Heart right ventricle (tissue), 16 donors: ENCODE measurements around the gene TCF4. TPM values are rescaled to one million over a fixed set of nuclear protein-coding genes. Genes with fewer than 3 reads are reported as not detected.

ENCODE experiments used
- ATAC-seq, 8 donors: fragments of 200-7000 bp; cut with Tn5 transposase; one replicate each; pipeline ENCODE4 v1.9.1; 2020; ENCODE audit warnings: mild to moderate bottlenecking in 8 of 8, moderate library complexity in 8 of 8, moderate number of reproducible peaks in 1 of 8
- DNase-seq, 2 donors: peaks; one replicate each; pipeline ENCODE4 v3.0.0-alpha.2; 2020
- H3K27ac ChIP-seq, 10 donors: fragments of 200-600 bp; sonication (generic) in 2 of 10; one replicate each; pipeline versions ENCODE4 v1.5.0 to v1.8.0; 2020 to 2022; ENCODE audit warnings: mild to moderate bottlenecking in 3 of 10
- H3K27me3 ChIP-seq, 7 donors: fragments of 200-600 bp; one replicate each; pipeline ENCODE4 v1.8.0; 2021 to 2022; ENCODE audit warnings: mild to moderate bottlenecking in 2 of 7
- H3K36me3 ChIP-seq, 9 donors: fragments of 200-600 bp; sonication (generic) in 1 of 9; one replicate each; pipeline versions ENCODE4 v1.5.0 to v1.8.0; 2020 to 2022; ENCODE audit warnings: mild to moderate bottlenecking in 2 of 9
- H3K4me1 ChIP-seq, 9 donors: fragments of 200-600 bp; sonication (generic) in 1 of 9; one replicate each; pipeline versions ENCODE4 v1.5.0 to v1.8.0; 2020 to 2022; ENCODE audit warnings: mild to moderate bottlenecking in 4 of 9
- H3K4me3 ChIP-seq, 10 donors: fragments of 200-600 bp; sonication (generic) in 2 of 10; one replicate each; pipeline versions ENCODE4 v1.5.0 to v1.8.0; 2020 to 2022; ENCODE audit warnings: mild to moderate bottlenecking in 7 of 10, moderate library complexity in 2 of 10
- H3K9me3 ChIP-seq, 11 donors: fragments of 200-600 bp in 10 of 11; sonication (generic) in 2 of 11; one replicate each; pipeline versions ENCODE4 v1.5.0 to v1.8.0; 2013 to 2022; ENCODE audit warnings: mild to moderate bottlenecking in 2 of 11, control low read depth in 1 of 11, moderate library complexity in 1 of 11
- WGBS, 2 donors: extraction: QIAGEN DNeasy Blood & Tissue Kit; methylation state at CpG; one replicate each; pipeline ENCODE4 v1.1.7; 2013; ENCODE audit warnings: inconsistent platforms in 1 of 2; 5-methylcytosine and 5-hydroxymethylcytosine counted together
- intact Hi-C, 10 donors: fragments of 100-400 bp; cut with DNase I; formaldehyde crosslinking; loops; one replicate each; pipeline versions ENCODE4 v1.11.1 to v1.14.2; 2022
- polyA plus RNA-seq, 2 donors: library from polyadenylated mRNA; stranded (reverse); fragments of 200-250 nt; gene quantifications; one replicate each; pipeline ENCODE4 v1.2.3, GENCODE V29; 2013
- total RNA-seq, 10 donors: library from RNA; stranded (reverse); fragmentation: NEBNext Ultra II Directional in 3 of 10; extraction: Animal tissue kit (Norgen Biotek cat#: 25700) in 3 of 10; gene quantifications; one replicate each; pipeline versions ENCODE4 v1.2.1 to v1.2.4, GENCODE V29; 2021 to 2023
- TF ChIP-seq, protein P1 (sequence below), 9 donors: fragments of 200-600 bp; sonication (generic) in 2 of 9; IDR thresholded peaks; one replicate each; pipeline versions ENCODE4 v1.5.0 to v1.8.0; 2021 to 2022; ENCODE audit warnings: antibody characterized with exemption in 9 of 9, mild to moderate bottlenecking in 5 of 9, moderate library complexity in 1 of 9
- donor health status: Arrhythmogenic right ventricular cardiomyopathy.
- donor health status: ischemic (EF 13 %, LVEDD 7.1; RV severe dilation, severe dysfunction).
- donor health status: healthy with polysubstance abuse.
- donor health status: DM: no; HTN: yes; CAD: no.
- donor health status: DM: no; HTN: no; CAD: no.
- donor health status: ischemic (EF 25% LVEDD 6.9; RV normal size, moderate dysfunction).
- donor health status: ischemic (EF 25% LVEDD 5.7; RV mildly dilated, moderate dysfunction).
- donor health status: healthy.
- donor health status: DM: yes; HTN: yes; CAD: no.
- donor health status: Ischemic cardiomyopathy.
- donor health status: ischemic (EF 35%, LVEDD 5.7; RV mildly dilated, moderate dysfunction).
- donor health status: nonischemic (EF 11% LVEDD 7.7; RV severe dilation, severe dysfunction).
- donor health status: DM: yes; HTN: yes; CAD: no.
- donor health status: PGD.
- donor health status: ischemic (EF 29% LVEDD 5.4; RV normal size, mild dysfunction).
- donor health status: nonischemic (EF 23%, LVEDD 6.1; RV moderate dilation, normal function).

TCF4 gene
- total and polyA plus RNA-seq, 12 donors: 12.6 to 90.1 (median 65.5) TPM

DNA sequence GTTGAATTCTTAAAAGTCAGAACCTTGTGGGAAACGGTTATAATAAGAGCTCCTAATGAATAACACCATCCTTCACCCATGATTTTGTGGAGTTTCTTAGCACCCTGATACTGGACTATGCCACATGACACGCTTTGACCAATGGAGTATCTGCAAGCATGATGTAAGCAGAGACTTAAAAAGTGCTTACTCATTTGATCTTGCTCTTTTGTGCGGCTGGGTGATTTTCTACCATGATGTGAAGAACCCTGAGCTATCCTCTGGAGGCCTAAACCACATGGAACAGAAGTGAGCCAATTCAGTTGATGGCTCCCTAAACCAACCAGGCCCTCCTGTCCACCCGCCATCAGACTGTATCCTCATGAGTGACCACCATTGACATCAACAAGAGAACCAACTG is 70.9 kb downstream of the TCF4 start:
- no peaks in the 10 kb centered on the region for H3K36me3 ChIP-seq
- H3K27me3 ChIP-seq: no peaks in the 10 kb centered on the region
- ATAC-seq (no peak), DNase-seq (no peak)
- H3K4me1 ChIP-seq: peaks cover 0 to 60% (median 23%) of the 10 kb centered on the region in 9 donors
- intact Hi-C loops: loop anchor here in 4 of 10 donors (5.0 to 10.0 kb wide), 5 partner anchors 65 to 282 kb away; partner anchors contain the start of gene TCF4 (in 1 of the 4)
- H3K4me3 ChIP-seq: no peak overlapping the region
- peak overlapping the region in 2 of 10 donors; percentile 53 to 73 for H3K27ac ChIP-seq
- TF ChIP-seq, protein P1, sequence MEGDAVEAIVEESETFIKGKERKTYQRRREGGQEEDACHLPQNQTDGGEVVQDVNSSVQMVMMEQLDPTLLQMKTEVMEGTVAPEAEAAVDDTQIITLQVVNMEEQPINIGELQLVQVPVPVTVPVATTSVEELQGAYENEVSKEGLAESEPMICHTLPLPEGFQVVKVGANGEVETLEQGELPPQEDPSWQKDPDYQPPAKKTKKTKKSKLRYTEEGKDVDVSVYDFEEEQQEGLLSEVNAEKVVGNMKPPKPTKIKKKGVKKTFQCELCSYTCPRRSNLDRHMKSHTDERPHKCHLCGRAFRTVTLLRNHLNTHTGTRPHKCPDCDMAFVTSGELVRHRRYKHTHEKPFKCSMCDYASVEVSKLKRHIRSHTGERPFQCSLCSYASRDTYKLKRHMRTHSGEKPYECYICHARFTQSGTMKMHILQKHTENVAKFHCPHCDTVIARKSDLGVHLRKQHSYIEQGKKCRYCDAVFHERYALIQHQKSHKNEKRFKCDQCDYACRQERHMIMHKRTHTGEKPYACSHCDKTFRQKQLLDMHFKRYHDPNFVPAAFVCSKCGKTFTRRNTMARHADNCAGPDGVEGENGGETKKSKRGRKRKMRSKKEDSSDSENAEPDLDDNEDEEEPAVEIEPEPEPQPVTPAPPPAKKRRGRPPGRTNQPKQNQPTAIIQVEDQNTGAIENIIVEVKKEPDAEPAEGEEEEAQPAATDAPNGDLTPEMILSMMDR (IDR thresholded peaks at IDR 0.05): no peak
- peaks cover 0 to 7% (median 0%) of the 10 kb centered on the region in 11 donors for H3K9me3 ChIP-seq
- WGBS, 2 donors: 97 to 98% methylated on average over 4 of the region's 4 CpGs

DNA sequence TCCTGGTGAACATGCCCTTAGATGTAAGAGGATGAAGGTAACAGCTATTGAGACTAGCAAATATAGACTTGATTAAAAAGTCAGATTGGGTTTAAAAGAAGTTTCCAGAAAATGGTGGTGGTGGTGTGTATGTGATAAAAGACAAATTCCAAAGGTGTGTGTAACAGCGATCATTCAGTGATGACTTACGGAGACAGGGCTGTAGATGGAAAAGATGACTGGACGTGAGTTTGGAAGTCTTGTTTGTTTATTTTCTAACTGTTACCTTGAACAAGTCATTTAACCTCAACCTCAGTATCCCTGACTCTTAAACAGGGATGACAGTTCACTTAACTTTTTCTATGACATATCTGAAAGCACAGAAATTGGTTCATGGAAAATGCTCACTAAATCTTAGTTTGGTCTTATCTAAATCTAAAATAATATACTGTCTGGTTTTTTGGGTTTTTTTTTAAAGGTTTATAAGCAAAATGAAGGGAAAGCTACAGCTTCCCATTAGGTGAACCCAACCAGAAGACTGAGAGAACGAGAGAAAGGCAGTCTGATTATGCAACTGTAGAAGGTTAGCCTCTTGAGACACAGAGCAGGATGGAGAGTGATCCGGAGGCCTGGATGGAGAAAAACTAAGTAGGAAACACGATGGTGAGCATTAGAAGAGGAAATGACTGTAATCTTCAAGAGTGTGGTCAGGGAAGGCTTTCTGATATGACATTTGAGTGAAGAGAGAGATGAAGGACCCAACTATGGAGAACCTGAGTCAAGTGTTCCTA is 71.9 kb downstream of the TCF4 start:
- Histone ChIP-seq H3K27me3 (no peaks in the 10 kb centered on the region), H3K9me3 (peaks cover 0 to 7% (median 0%) of the 10 kb centered on the region in 11 donors), H3K27ac (peak overlapping the region in 7 of 10 donors; percentile 6 to 73 (median 17)), H3K4me1 (peaks cover 0 to 60% (median 32%) of the 10 kb centered on the region in 9 donors), H3K4me3 (no peak overlapping the region), H3K36me3 (no peaks in the 10 kb centered on the region)
- DNase-seq: no peak
- 57 to 63% methylated on average over 6 of the region's 6 CpGs for WGBS, 2 donors
- peak in 3 of 8 donors; percentile 21 to 41 (median 40) for ATAC-seq
- TF ChIP-seq, protein P1 (IDR thresholded peaks at IDR 0.05): no peak
- intact Hi-C loops: loop anchor here in 4 of 10 donors (5.0 to 10.0 kb wide), 5 partner anchors 66 to 281 kb away; partner anchors contain the start of gene TCF4 (in 1 of the 4)

- intact Hi-C loops: loop anchor here in 4 of 10 donors (5.0 to 10.0 kb wide), 5 partner anchors 67 to 280 kb away; partner anchors contain the start of gene TCF4 (in 1 of the 4)
- TF ChIP-seq, protein P1 (IDR thresholded peaks at IDR 0.05): no peak
- peak in 1 of 2 donors; percentile 52 for DNase-seq
- no peaks in the 10 kb centered on the region for H3K36me3 ChIP-seq
- no peak overlapping the region for H3K4me3 ChIP-seq
- peak in 6 of 8 donors; percentile 27 to 58 (median 37) for ATAC-seq
- H3K4me1 ChIP-seq: peaks cover 0 to 56% (median 41%) of the 10 kb centered on the region in 9 donors
- no peaks in the 10 kb centered on the region for H3K27me3 ChIP-seq
- peaks cover 0 to 7% (median 0%) of the 10 kb centered on the region in 11 donors for H3K9me3 ChIP-seq
- WGBS, 2 donors: 54 to 61% methylated on average over 3 of the region's 3 CpGs
- peak overlapping the region in 8 of 10 donors; percentile 11 to 73 (median 34) for H3K27ac ChIP-seq
Observed at GRCh38 chr18:55515214-55515613, 72.8 kb downstream of the TCF4 start.

DNA sequence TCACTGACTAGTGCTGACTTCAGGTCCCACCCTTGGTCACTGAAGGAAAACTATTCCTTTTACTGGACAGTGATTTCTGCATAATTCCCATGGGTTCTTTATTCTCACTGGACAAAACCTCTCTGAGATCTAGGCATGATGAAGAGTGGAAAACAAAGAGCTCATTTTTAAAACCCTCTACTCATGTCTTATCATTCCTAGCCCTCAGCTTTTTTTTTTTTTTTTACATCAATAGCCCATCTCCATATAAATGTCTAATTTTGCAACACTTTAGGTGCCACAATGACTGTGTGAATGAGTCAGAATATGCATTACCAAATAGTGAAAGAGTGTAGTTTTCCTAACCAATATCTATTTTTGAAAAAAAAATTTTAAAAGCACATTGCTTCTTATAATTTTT is 74.8 kb downstream of the TCF4 start:
- Histone ChIP-seq H3K27ac (peak overlapping the region in 7 of 10 donors; percentile 23 to 95 (median 52)), H3K36me3 (no peaks in the 10 kb centered on the region), H3K9me3 (peaks cover 0 to 7% (median 0%) of the 10 kb centered on the region in 11 donors), H3K4me1 (peaks cover 0 to 77% (median 50%) of the 10 kb centered on the region in 9 donors), H3K27me3 (no peaks in the 10 kb centered on the region), H3K4me3 (no peak overlapping the region)
- DNase-seq (no peak), ATAC-seq (no peak)
- TF ChIP-seq, protein P1 (IDR thresholded peaks at IDR 0.05): no peak
- intact Hi-C loops: loop anchor here in 6 of 10 donors (2.0 to 10.0 kb wide), 9 partner anchors 72 to 278 kb away; partner anchors contain the start of gene TCF4 (in 5 of the 6)
